K562 (cell line): Measurements from ENCODE around the gene PTTG1IP. TPM values are rescaled to one million over a fixed set of nuclear protein-coding genes. Genes with fewer than 3 reads are reported as not detected.
A peak's percentile ranks its signal among the peaks of the same experiment; 100 is the strongest.

Experiments used
- CBFA2T3 ChIP-seq: fragments of 450-650 bp; IDR thresholded peaks from 2 replicates; pipeline ENCODE4 v1.6.1; 2017
- CTBP1 ChIP-seq: fragments of 450-650 bp; IDR thresholded peaks from 2 replicates; pipeline ENCODE4 v1.6.1; 2016; ENCODE audit warnings: borderline replicate concordance
- NRF1 ChIP-seq, 2 experiments: fragments of 450-650 bp; IDR thresholded peaks in 1 of 2; conservative IDR thresholded peaks in 1 of 2; 2 replicates each; pipeline ENCODE4 v1.6.1; 2014; ENCODE audit warnings: mild to moderate bottlenecking in 2 of 2
- RAD21 ChIP-seq, 2 experiments: fragments of 250-450 bp in 1 of 2; fragments of 450-650 bp in 1 of 2; sonication (Bioruptor Pico) in 1 of 2; formaldehyde crosslinking in 1 of 2; IDR thresholded peaks in 1 of 2; conservative IDR thresholded peaks in 1 of 2; 2 replicates each; pipeline versions ENCODE4 v1.4.0 to v1.8.0; 2020 to 2022; ENCODE audit warnings: mild to moderate bottlenecking in 2 of 2, moderate library complexity in 1 of 2
- RAD51 ChIP-seq: fragments of 450-650 bp; IDR thresholded peaks from 2 replicates; pipeline ENCODE4 v1.7.1; 2016; ENCODE audit warnings: low read depth, mild to moderate bottlenecking, borderline replicate concordance
- TCFL5 ChIP-seq: fragments of 250-450 bp; sonication (Bioruptor Pico); conservative IDR thresholded peaks from 2 replicates; pipeline ENCODE4 v1.6.1; 2021; ENCODE audit warnings: mild to moderate bottlenecking, moderate library complexity, matching md5 sums
- TEAD2 ChIP-seq: fragments of 450-650 bp; IDR thresholded peaks from 2 replicates; pipeline ENCODE4 v1.6.1; 2016; ENCODE audit warnings: missing genetic modification characterization, control low read depth, missing compliant biosample characterization
- TFE3 ChIP-seq: fragments of 450-650 bp; formaldehyde crosslinking; IDR thresholded peaks from 2 replicates; pipeline ENCODE4 v1.4.0; 2020; ENCODE audit warnings: mild to moderate bottlenecking, mixed read lengths
- XRCC5 ChIP-seq: fragments of 200-400 bp; formaldehyde crosslinking; IDR thresholded peaks from 2 replicates; pipeline ENCODE4 v1.6.1; 2017; ENCODE audit warnings: low read depth, mild to moderate bottlenecking, low read length
- polyA plus RNA-seq, 8 experiments: library from polyadenylated mRNA; depleted of rRNA in 4 of 8; stranded (reverse) in 5 of 8; unstranded in 3 of 8; fragments of >200 nt; fragmentation: Nextera tagmentation in 2 of 8; fragmentation: Illumina TruSeq in 1 of 8; extraction: Ambion mirVana in 2 of 8; extraction: Trizol in 1 of 8; gene quantifications; 2 replicates each; pipeline versions ENCODE4 v1.2.1 to v1.2.3, GENCODE V29; 2011 to 2014; ENCODE audit warnings: inconsistent platforms in 1 of 8, missing spikeins in 1 of 8
- total RNA-seq, 7 experiments: library from RNA; depleted of rRNA in 6 of 7; stranded (reverse); fragments of >200 nt in 6 of 7; fragmentation: Illumina TruSeq in 2 of 7; extraction: Trizol in 2 of 7; gene quantifications; 2 replicates each; pipeline versions ENCODE4 v1.2.1 to v1.2.3, GENCODE V29; 2011 to 2021; ENCODE audit warnings: low replicate concordance in 1 of 7
- TF ChIP-seq, protein P1 (sequence below), 2 experiments: IDR thresholded peaks in 1 of 2; conservative IDR thresholded peaks in 1 of 2; 2 replicates each; pipeline ENCODE4 v1.6.1; 2016; ENCODE audit warnings: low read depth in 2 of 2, mild to moderate bottlenecking in 1 of 2, missing compliant biosample characterization in 1 of 2, missing genetic modification characterization in 1 of 2, moderate library complexity in 1 of 2

The PTTG1IP gene
- total and polyA plus RNA-seq, 9 of the 15 experiments (the other 6 are each of a cell fraction or from before 2014, with no cell fraction given): 5.0 to 99.3 (median 82.4) TPM

DNA sequence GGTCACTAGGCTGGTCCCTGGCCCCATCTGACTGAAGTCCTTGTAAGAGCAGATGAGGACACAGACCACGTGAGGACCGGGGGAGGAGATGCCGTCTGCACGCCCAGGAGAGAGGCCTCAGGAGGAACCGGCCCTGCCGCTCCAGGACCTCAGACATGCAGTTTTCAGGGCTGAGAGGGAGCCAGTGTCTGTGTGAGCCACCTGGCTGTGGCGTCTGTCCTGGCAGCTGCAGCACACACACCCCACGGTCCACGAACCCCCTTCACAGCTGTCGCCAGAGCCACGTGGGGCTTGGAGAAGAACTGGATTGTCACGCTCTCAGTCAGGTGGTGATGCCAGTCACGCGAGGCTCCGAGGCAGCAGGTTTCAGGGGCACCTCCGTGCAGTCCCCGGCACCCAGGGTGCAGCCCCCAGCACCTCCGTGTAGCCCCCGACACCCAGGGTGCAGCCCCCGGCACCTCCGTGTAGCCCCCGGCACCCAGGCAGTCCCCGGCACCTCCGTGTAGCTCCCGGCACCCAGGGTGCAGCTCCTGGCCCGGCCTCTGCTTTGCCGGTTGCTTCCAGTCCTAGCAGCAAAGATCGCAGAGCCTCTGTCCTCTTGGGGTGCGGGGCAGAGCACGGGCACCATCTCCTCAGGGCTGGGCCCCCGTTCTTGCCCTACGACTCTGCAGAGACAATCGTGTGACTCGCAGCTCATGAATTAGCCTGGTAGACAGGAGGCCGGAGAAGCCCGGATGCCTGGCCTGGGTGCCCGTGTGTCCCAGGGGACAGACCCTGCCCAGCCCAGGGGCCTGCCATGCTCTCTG lies 36.6 kb downstream of the PTTG1IP start (continued):
- TF ChIP-seq NRF1 (conservative IDR thresholded peaks at IDR 0.05 in 1 of 2, IDR thresholded peaks at IDR 0.05 in 1 of 2) (peak in 1 of 2 experiments; percentile 35; a peak in 1 of 4 replicates), TFE3 (CRISPR knock-in tag) (peak; percentile 39; the same call in 1 of the 2 replicates), RAD21 (CRISPR knock-in tag; conservative IDR thresholded peaks at IDR 0.05 in 1 of 2, IDR thresholded peaks at IDR 0.05 in 1 of 2) (peak in 1 of 2 experiments; percentile 25; a peak in 1 of 4 replicates), CTBP1 (peak; percentile 86), RAD51 (peak; percentile 92), CBFA2T3 (peak; percentile 33; the same call in 1 of the 2 replicates), TCFL5 (CRISPR knock-in tag) (no peak), TEAD2 (tag) (0 out of 2 replicates have a peak, but pooled peaks have one; percentile 52), XRCC5 (no peak)
- TF ChIP-seq, protein P1, sequence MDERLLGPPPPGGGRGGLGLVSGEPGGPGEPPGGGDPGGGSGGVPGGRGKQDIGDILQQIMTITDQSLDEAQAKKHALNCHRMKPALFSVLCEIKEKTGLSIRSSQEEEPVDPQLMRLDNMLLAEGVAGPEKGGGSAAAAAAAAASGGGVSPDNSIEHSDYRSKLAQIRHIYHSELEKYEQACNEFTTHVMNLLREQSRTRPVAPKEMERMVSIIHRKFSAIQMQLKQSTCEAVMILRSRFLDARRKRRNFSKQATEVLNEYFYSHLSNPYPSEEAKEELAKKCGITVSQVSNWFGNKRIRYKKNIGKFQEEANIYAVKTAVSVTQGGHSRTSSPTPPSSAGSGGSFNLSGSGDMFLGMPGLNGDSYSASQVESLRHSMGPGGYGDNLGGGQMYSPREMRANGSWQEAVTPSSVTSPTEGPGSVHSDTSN (CRISPR knock-in tag; IDR thresholded peaks at IDR 0.05; ENCODE audit: low read depth): no peak
- TF ChIP-seq, protein P1 (tag; conservative IDR thresholded peaks at IDR 0.05; ENCODE audit: low read depth): no peak; the same call in 1 of the 2 replicates
- TF ChIP-seq, all 486 proteins: peak for 44
